Thoracic aorta (tissue), 2 donors: ENCODE measurements around the gene PPP1R7. TPM values are rescaled to one million over a fixed set of nuclear protein-coding genes. Genes with fewer than 3 reads are reported as not detected.

Experiments
- ATAC-seq: fragments of 150-250 bp; one replicate; pipeline ENCODE4 v1.8.0; 2017; ENCODE audit warnings: low read depth; ENCODE audit not compliant: insufficient number of reproducible peaks, low FRiP score
- DNase-seq: peaks from one replicate; pipeline ENCODE4 v3.0.0-alpha.2; 2020; ENCODE audit warnings: low spot score
- H3K27ac ChIP-seq, 2 donors: fragments of 200-600 bp; sonication (generic); 1 replicate in 1 of 2; 2 replicates in 1 of 2; pipeline ENCODE4 v1.5.1; 2016; ENCODE audit warnings: mild to moderate bottlenecking in 2 of 2, moderate library complexity in 2 of 2
- H3K27me3 ChIP-seq: fragments of 200-600 bp; sonication (generic); replicated peaks from 2 replicates; pipeline ENCODE4 v1.6.0; 2016; ENCODE audit warnings: mild to moderate bottlenecking; ENCODE audit not compliant: insufficient read depth
- H3K36me3 ChIP-seq: fragments of 200-600 bp; sonication (generic); one replicate; pipeline ENCODE4 v1.5.1; 2016
- H3K4me1 ChIP-seq, 2 donors: fragments of 200-600 bp; sonication (generic); 1 replicate in 1 of 2; 2 replicates in 1 of 2; pipeline versions ENCODE4 v1.5.1 to v1.6.0; 2016; ENCODE audit warnings: low read depth in 2 of 2, mild to moderate bottlenecking in 1 of 2; ENCODE audit not compliant: control insufficient read depth in 1 of 2
- H3K4me3 ChIP-seq: fragments of 200-600 bp; sonication (generic); 2 replicates; pipeline ENCODE4 v1.5.1; 2016; ENCODE audit warnings: mild to moderate bottlenecking
- H3K9me3 ChIP-seq: fragments of 200-600 bp; sonication (generic); 2 replicates; pipeline ENCODE4 v1.5.1; 2016
- total RNA-seq, 2 donors: library from RNA; depleted of rRNA; stranded (reverse); fragments of >200 nt; gene quantifications; one replicate each; pipeline versions ENCODE4 v1.1.0 to v1.2.3, GENCODE V29; 2016
- TF ChIP-seq, protein P1 (sequence below): fragments of 200-600 bp; sonication (generic); IDR thresholded peaks from one replicate; pipeline ENCODE4 v1.5.1; 2019; ENCODE audit warnings: antibody characterized with exemption

The PPP1R7 gene
- total RNA-seq, 2 donors from 2014 or later: 28.9 to 40.3 TPM

DNA sequence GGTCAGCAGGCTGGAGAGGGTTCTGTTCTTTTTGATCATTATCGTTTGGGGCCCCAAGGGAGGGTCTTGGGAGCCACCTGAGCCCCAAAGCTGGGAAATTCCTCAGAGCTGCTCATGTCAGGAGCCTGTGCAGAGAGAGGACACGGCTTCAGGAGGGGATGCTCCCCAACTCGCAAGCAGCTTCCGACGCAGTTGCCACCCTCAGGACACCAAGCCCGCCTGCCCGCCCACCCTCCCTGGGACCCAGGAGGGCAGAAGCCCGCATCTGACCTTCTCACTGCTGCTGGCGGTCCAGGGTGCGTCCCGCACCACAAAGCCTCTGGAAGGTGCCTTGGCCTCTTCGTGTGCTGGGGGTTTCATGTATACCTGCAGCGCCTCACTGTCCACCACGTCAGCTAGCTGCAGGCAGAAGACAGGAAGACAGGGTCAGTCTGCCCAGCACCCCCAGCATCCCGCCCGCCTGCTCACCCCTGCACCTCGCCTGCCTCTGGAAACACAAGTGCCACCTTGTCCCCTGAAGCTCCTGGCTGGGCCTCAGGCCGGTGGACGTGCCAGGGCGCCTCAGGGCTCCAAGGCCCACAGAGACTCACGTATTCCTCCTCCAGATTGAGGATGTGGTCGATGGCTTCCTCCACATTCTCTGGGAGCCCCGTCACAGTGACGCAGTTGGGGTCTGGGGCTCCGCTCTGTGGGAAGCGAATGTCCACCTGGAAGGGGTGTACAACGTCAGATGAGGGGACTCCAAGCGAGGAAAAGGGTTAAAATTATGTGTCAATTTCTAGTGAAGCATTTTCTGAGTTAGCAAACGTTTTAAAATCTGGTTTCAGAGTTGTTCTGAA, 79.5 kb downstream of the PPP1R7 start:
- Histone ChIP-seq H3K27me3 (no peaks in the 10 kb centered on the region), H3K36me3 (peaks cover 83% of the 10 kb centered on the region), H3K4me3 (no peak overlapping the region), H3K27ac (no peak overlapping the region), H3K4me1 (no peaks in the 10 kb centered on the region), H3K9me3 (no peaks in the 10 kb centered on the region)
- TF ChIP-seq, protein P1, sequence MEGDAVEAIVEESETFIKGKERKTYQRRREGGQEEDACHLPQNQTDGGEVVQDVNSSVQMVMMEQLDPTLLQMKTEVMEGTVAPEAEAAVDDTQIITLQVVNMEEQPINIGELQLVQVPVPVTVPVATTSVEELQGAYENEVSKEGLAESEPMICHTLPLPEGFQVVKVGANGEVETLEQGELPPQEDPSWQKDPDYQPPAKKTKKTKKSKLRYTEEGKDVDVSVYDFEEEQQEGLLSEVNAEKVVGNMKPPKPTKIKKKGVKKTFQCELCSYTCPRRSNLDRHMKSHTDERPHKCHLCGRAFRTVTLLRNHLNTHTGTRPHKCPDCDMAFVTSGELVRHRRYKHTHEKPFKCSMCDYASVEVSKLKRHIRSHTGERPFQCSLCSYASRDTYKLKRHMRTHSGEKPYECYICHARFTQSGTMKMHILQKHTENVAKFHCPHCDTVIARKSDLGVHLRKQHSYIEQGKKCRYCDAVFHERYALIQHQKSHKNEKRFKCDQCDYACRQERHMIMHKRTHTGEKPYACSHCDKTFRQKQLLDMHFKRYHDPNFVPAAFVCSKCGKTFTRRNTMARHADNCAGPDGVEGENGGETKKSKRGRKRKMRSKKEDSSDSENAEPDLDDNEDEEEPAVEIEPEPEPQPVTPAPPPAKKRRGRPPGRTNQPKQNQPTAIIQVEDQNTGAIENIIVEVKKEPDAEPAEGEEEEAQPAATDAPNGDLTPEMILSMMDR: no peak
- ATAC-seq (no peak), DNase-seq (no peak)

DNA sequence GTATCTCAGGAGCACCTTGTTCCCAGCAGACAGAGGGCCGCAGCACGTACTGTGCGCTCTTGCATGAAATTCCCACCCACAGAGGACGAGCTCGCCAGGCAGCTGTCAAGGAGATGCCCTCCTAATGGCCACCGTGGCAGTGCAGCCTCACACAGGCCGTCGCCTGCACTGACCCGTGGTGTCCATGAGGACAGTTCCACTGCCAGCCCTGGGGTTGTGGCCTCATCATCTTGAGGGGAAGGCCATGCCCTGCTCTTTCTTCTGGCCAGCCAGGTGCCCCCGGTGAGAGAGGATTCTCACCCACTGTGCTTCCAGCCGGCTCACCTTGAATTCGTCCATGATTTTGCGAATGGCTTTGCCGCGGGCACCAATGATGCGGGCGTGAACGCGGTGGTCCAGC, 80.2 kb downstream of the PPP1R7 start:
- Histone ChIP-seq H3K27ac (no peak overlapping the region), H3K36me3 (peaks cover 89% of the 10 kb centered on the region), H3K27me3 (no peaks in the 10 kb centered on the region), H3K9me3 (no peaks in the 10 kb centered on the region), H3K4me1 (no peaks in the 10 kb centered on the region), H3K4me3 (no peak overlapping the region)
- no peak for ATAC-seq
- no peak for DNase-seq
- TF ChIP-seq, protein P1: no peak

DNA sequence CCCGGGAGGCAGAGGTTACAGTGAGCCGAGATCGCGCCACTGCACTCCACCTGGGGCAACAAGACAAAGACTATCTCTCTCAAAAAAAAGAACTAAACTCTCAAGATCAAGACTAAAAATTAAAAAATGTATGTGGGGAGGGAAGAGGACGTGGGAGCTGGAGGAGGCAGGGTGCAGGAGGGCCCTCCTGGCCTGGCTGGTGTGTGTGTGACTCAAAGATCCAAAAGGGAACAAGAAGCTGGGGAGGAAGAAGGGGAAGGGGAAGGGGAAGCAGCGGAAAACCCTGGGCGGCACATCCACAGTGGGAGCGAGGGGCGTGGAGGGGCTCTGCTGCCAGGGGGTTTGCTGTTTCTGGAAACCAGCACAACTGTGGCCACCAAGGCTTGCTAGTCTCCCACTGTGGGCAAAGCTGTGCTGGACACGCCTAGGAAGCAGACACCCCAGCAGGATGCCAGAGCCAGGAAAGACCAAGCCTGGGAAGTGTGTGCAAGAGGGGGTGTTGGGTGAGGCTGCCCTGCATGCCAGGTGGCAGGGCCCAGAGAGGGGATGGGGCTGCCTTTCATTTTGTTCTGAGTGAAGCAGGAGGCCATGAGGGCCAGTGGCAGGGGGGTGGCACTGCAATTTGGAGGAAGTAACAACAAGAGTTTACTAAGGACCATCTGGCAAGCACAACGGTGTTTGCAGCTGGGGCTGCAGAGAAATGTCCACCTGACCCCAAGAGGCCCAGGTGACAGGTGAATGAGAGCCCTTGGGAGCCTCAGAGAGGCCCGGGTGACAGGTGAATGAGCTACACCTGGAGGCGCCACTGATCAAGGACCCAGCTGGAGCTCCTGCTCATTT, 82.7 kb downstream of the PPP1R7 start:
- Histone ChIP-seq H3K9me3 (no peaks in the 10 kb centered on the region), H3K4me3 (no peak overlapping the region), H3K27ac (no peak overlapping the region), H3K27me3 (no peaks in the 10 kb centered on the region), H3K36me3 (peaks cover 97% of the 10 kb centered on the region), H3K4me1 (no peaks in the 10 kb centered on the region)
- TF ChIP-seq, protein P1: no peak
- ATAC-seq (no peak), DNase-seq (no peak)

Other genes with a start within 250 kb of the PPP1R7 start
- gene CROCC2, start 244.1 kb upstream of the PPP1R7 start, total RNA-seq: not detected
- 100 to 1,000 TPM; 133 to 206 TPM for gene SNED1, start 151.8 kb upstream of the PPP1R7 start, total RNA-seq
- 10 to 100 TPM; 24.6 to 39.4 TPM for gene MTERF4, start 48.2 kb upstream of the PPP1R7 start, total RNA-seq
- gene PASK, start 995 bp upstream of the PPP1R7 start, total RNA-seq: 1 to 10 TPM; 3.1 to 3.5 TPM
- 1 to 10 TPM in 1 of 2 donors, under 1 TPM in 1; 0.27 to 1.2 TPM for gene ANO7, start 38.2 kb downstream of the PPP1R7 start, total RNA-seq
- 100 to 1,000 TPM; 404 to 447 TPM for gene HDLBP, start 165.2 kb downstream of the PPP1R7 start, total RNA-seq
- gene SEPTIN2, start 165.5 kb downstream of the PPP1R7 start, total RNA-seq: 100 to 1,000 TPM; 289 to 405 TPM
- 10 to 100 TPM; 48.1 to 67.4 TPM for gene FARP2, start 205.8 kb downstream of the PPP1R7 start, total RNA-seq